K562 (cell line): ENCODE results near the gene KRTAP10-6. TPM values are rescaled to one million over a fixed set of nuclear protein-coding genes. Genes with fewer than 3 reads are reported as not detected.
A peak's percentile ranks its signal among the peaks of the same experiment; 100 is the strongest.

ENCODE experiments used
- ATF1 ChIP-seq, 2 experiments: fragments of 450-650 bp in 1 of 2; IDR thresholded peaks; 2 replicates each; pipeline ENCODE4 v1.6.1; 2016; ENCODE audit warnings: missing compliant biosample characterization in 1 of 2, missing genetic modification characterization in 1 of 2
- ATF7 ChIP-seq: fragments of 450-650 bp; IDR thresholded peaks from 2 replicates; pipeline ENCODE4 v1.7.1; 2014; ENCODE audit warnings: mild to moderate bottlenecking, moderate library complexity
- CGGBP1 ChIP-seq: fragments of 250-450 bp; sonication (Bioruptor Pico); IDR thresholded peaks from 2 replicates; pipeline ENCODE4 v1.9.0; 2021; ENCODE audit warnings: mild to moderate bottlenecking
- CHCHD3 ChIP-seq: fragments of 250-450 bp; sonication (Bioruptor Pico); IDR thresholded peaks from 2 replicates; pipeline ENCODE4 v2.1.2; 2022; ENCODE audit warnings: mild to moderate bottlenecking
- CXXC5 ChIP-seq: fragments of 250-450 bp; sonication (Bioruptor Pico); IDR thresholded peaks from 2 replicates; pipeline ENCODE4 v1.8.0; 2022; ENCODE audit warnings: inconsistent platforms, mild to moderate bottlenecking, moderate library complexity
- E4F1 ChIP-seq: fragments of 250-450 bp; sonication (Bioruptor Pico); IDR thresholded peaks from 2 replicates; pipeline ENCODE4 v1.5.0; 2021; ENCODE audit warnings: mild to moderate bottlenecking, borderline replicate concordance
- FOSL1 ChIP-seq: fragments of 200-800 bp; sonication (Bioruptor generic); conservative IDR thresholded peaks from 2 replicates; pipeline ENCODE4 v1.6.1; 2016; ENCODE audit warnings: missing genetic modification characterization, missing compliant biosample characterization
- GABPA ChIP-seq: fragments of 200-800 bp; sonication (Bioruptor generic); conservative IDR thresholded peaks from 2 replicates; pipeline ENCODE4 v1.6.1; 2016; ENCODE audit warnings: low read depth, missing genetic modification characterization, missing compliant biosample characterization
- JUN ChIP-seq, 2 experiments: sonication (generic) in 1 of 2; formaldehyde crosslinking in 1 of 2; IDR thresholded peaks; 2 replicates each; pipeline versions ENCODE4 v1.6.1 to v1.8.0; 2012 to 2022; ENCODE audit warnings: borderline replicate concordance in 2 of 2, mild to moderate bottlenecking in 2 of 2, improper control_type of control experiment in 1 of 2, low read depth in 1 of 2, low read length in 1 of 2, missing genetic modification reagents in 1 of 2
- JUNB ChIP-seq: fragments of 450-650 bp; formaldehyde crosslinking; conservative IDR thresholded peaks from 2 replicates; pipeline ENCODE4 v1.4.0; 2020; ENCODE audit warnings: mild to moderate bottlenecking
- MNT ChIP-seq, 2 experiments: fragments of 450-650 bp; conservative IDR thresholded peaks; 2 replicates each; pipeline ENCODE4 v1.6.1; 2017; ENCODE audit warnings: mild to moderate bottlenecking in 2 of 2, moderate library complexity in 2 of 2
- TAF1 ChIP-seq: IDR thresholded peaks from 2 replicates; pipeline ENCODE4 v1.6.1; 2011; ENCODE audit warnings: mild to moderate bottlenecking, low read length, moderate library complexity; ENCODE audit not compliant: insufficient read depth, control insufficient read depth, severe bottlenecking; ENCODE audit errors: extremely low read depth
- ZEB2 ChIP-seq: fragments of 450-650 bp; IDR thresholded peaks from 2 replicates; pipeline ENCODE4 v1.6.1; 2016
- ZKSCAN1 ChIP-seq: fragments of 150-350 bp; IDR thresholded peaks from 2 replicates; pipeline ENCODE4 v1.6.1; 2016; ENCODE audit warnings: low read depth, low read length
- ZNF318 ChIP-seq, 2 experiments: fragments of 450-650 bp; IDR thresholded peaks; 2 replicates each; pipeline ENCODE4 v1.6.1; 2016; ENCODE audit warnings: mild to moderate bottlenecking in 2 of 2, borderline replicate concordance in 1 of 2, low read depth in 1 of 2, moderate library complexity in 1 of 2
- polyA plus RNA-seq, 8 experiments: library from polyadenylated mRNA; depleted of rRNA in 4 of 8; stranded (reverse) in 5 of 8; unstranded in 3 of 8; fragments of >200 nt; fragmentation: Nextera tagmentation in 2 of 8; fragmentation: Illumina TruSeq in 1 of 8; extraction: Ambion mirVana in 2 of 8; extraction: Trizol in 1 of 8; gene quantifications; 2 replicates each; pipeline versions ENCODE4 v1.2.1 to v1.2.3, GENCODE V29; 2011 to 2014; ENCODE audit warnings: inconsistent platforms in 1 of 8, missing spikeins in 1 of 8
- total RNA-seq, 7 experiments: library from RNA; depleted of rRNA in 6 of 7; stranded (reverse); fragments of >200 nt in 6 of 7; fragmentation: Illumina TruSeq in 2 of 7; extraction: Trizol in 2 of 7; gene quantifications; 2 replicates each; pipeline versions ENCODE4 v1.2.1 to v1.2.3, GENCODE V29; 2011 to 2021; ENCODE audit warnings: low replicate concordance in 1 of 7

Gene KRTAP10-6
- total and polyA plus RNA-seq, 9 of the 15 experiments (the other 6 are each of a cell fraction or from before 2014, with no cell fraction given): not detected

GRCh38 chr21:44582055-44582454 is 10.2 kb downstream of the KRTAP10-6 start (continued):
- no peak for TF ChIP-seq CGGBP1 (CRISPR knock-in tag)
- TF ChIP-seq CXXC5 (CRISPR knock-in tag): peak; percentile 46
- no peak for TF ChIP-seq E4F1 (CRISPR knock-in tag)
- no peak for TF ChIP-seq CHCHD3 (CRISPR knock-in tag)
- peak; percentile 93 for TF ChIP-seq JUN (IDR thresholded peaks at IDR 0.05; ENCODE audit: borderline replicate concordance, low read depth, low read length)
- TF ChIP-seq JUN (CRISPR knock-in tag; IDR thresholded peaks at IDR 0.05; ENCODE audit: borderline replicate concordance): no peak
- no peak for TF ChIP-seq ZKSCAN1
- TF ChIP-seq ZEB2: 0 out of 2 replicates have a peak, but pooled peaks have one; percentile 19
- TF ChIP-seq FOSL1 (tag): peak; percentile 86
- TF ChIP-seq ATF1 (CRISPR knock-in tag; IDR thresholded peaks at IDR 0.05): no peak
- TF ChIP-seq ATF1 (tag; IDR thresholded peaks at IDR 0.05): peak; percentile 95
- peak in 1 of 2 experiments; percentile 57; a peak in 2 of 4 replicates for TF ChIP-seq MNT (conservative IDR thresholded peaks at IDR 0.05)
- TF ChIP-seq TAF1: no peak
- TF ChIP-seq ATF7: peak; percentile 99
- TF ChIP-seq GABPA (tag): peak; percentile 56
- peak; percentile 95 for TF ChIP-seq JUNB (CRISPR knock-in tag)
- TF ChIP-seq ZNF318 (IDR thresholded peaks at IDR 0.05; ENCODE audit: borderline replicate concordance in 1 of 2, low read depth in 1 of 2): peak in 1 of 2 experiments; percentile 82; a peak in 1 of 4 replicates
